ENCODE data around the gene POPDC3.
"Not testable (repeated sequence)": the region's sequence is repeated elsewhere in the genome, so short reads cannot be mapped to it uniquely, and the experiment has no call there.

Gene POPDC3

GRCh38 chr6:105194106-105194505 is 14.3 kb upstream of the POPDC3 start:
- DNase-seq: no peak

GRCh38 chr6:105193647-105194046 is 13.8 kb upstream of the POPDC3 start:
- no peak for DNase-seq

GRCh38 chr6:105192707-105193465 is 13.1 kb upstream of the POPDC3 start:
- DNase-seq: no peak

- no peak for DNase-seq
Measured at GRCh38 chr6:105191351-105191750, 11.5 kb upstream of the POPDC3 start.

DNA sequence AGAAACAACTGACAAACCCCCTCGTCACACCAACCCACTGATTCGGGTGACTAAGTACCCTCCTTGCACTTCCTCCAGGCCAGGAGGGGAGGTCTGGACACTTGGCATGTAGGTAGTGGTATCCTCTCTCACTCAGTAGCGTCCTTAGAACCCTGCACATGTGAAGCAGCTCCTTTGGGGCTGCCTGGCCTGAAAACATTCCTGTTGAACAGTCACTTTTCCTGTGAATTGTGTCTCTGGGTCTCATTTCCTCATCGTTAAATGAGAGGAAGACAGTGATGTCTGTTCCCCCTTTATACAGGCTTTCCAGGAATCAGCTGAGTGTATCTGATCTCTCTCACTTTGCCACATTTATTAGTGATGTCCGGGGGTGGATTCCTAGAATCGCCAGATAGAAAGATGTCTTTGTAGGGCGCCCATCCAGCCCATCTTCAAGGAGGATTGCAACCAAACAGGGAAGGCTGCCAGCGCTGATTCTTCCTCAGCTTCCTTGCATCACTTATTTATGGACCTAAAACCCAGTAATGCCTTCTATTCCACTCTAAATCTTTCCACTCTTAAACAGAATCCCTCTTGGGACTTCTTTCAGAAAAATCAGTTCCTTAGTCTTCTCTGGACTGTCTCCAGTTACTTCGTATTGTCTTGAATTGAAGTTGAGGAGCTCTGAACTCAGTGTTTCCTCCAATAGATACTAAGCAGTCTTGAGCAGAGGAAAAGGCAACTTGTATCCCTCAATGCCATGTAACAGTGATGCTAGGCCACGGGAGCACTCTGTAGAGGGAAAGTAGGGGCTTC is 9.4 kb upstream of the POPDC3 start:
- no peak for DNase-seq

DNA sequence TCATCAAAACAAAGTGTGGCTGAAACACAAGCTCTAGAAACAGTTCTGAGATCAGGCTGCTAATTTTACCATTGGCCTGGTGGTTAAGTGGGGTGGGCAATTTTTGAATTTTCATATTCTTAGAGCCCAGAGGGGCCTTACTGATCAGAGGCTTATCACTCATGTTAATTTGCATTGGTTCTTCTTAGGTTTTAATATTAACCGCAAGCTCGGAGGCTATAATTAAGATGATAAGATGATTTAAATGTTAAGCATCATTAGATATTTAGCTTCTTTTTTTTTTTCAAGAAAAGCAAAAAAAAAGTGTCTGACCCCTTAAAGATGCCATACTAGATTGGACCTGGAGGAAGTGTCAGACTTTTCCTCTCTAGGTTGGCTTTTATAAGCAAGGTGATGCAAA is 8.4 kb upstream of the POPDC3 start:
- DNase-seq: no peak

- no peak for DNase-seq
Measured at GRCh38 chr6:105186576-105186975, 6.8 kb upstream of the POPDC3 start.

DNA sequence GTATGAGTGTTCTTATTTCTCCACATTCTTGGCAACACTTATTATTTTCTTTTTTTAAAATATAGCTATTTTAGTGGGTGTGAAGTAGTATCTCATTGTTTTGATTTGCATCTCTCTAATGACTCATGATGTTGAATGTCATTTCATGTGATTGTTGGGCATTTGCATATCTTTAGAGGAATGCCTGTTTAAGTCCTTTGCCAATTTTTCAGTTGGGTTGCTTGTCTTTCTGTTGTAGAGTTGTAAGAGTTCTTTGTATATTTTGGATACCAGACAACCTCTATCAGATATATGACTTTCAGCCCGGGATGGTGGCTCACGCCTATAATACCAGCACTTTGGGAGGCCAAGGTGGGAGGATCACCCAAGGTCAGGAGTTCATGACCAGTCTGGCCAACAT is 5.1 kb upstream of the POPDC3 start:
- no peak for DNase-seq

- DNase-seq: no peak
Measured at GRCh38 chr6:105181981-105182515, 2.2 kb upstream of the POPDC3 start.

- no peak for DNase-seq
Measured at GRCh38 chr6:105178636-105179035, 1.2 kb downstream of the POPDC3 start.

- DNase-seq: no peak
Measured at GRCh38 chr6:105178110-105178509, 1.7 kb downstream of the POPDC3 start.

- DNase-seq: no peak
Measured at GRCh38 chr6:105177556-105177955, 2.3 kb downstream of the POPDC3 start.

DNA sequence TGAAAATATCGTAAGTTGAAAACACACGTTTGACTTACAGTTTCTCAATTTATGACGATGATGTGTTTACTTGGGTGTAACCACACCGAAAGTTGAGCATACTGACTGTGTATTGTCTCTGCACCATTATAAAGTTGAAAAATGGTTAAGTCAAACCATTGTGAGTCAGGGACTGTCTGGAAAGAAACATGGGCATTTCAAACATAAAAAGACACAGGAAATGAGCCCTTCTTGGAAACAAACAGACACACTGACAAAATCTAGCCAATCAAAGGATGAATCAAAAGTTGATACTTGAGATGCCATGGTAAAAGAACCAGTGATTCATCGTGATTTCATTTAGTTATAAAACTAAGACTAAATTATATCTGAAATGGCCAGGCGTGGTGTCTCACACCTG is 5.3 kb downstream of the POPDC3 start:
- DNase-seq: no peak

DNA sequence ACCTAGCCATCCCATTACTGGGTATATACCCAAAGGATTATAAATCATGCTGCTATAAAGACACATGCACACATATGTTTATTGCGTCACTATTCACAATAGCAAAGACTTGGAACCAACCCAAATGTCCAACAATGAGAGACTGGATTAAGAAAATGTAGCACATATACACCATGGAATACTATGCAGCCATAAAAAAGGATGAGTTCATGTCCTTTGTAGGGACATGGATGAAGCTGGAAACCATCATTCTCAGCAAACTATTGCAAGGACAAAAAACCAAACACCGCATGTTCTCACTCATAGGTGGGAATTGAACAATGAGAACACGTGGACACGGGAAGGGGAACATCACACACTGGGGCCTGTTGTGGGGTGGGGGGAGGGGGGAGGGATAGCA is 7.3 kb downstream of the POPDC3 start:
- DNase-seq: not testable (repeated sequence)

- no peak for DNase-seq
Measured at GRCh38 chr6:105170059-105170458, 9.8 kb downstream of the POPDC3 start.

GRCh38 chr6:105167914-105168313 is 11.9 kb downstream of the POPDC3 start:
- DNase-seq: no peak

GRCh38 chr6:105164418-105164817 is 15.4 kb downstream of the POPDC3 start:
- no peak for DNase-seq

- DNase-seq: no peak
Measured at GRCh38 chr6:105163183-105163582, 16.6 kb downstream of the POPDC3 start.

- no peak for DNase-seq
Measured at GRCh38 chr6:105162377-105162776, 17.4 kb downstream of the POPDC3 start.

DNA sequence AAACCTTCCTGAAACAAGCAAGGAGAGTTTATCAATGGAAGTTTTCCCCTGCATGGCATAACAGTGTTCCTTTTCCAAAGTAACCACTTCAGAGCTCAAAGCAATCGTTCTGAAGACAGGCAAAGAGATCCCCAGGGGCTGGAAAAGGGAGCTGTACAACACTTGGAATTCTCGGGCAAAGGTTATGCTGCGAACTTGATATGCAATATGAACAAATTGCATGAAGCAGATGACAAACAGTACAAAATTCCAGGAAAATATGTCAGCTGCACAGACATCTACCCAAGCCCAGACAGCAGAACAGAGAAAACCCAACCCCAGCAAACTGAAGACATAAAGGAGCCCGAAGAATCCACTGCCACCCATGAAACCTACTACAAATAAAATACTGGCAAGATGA is 18.4 kb downstream of the POPDC3 start:
- no peak for DNase-seq

GRCh38 chr6:105153676-105154075 is 26.1 kb downstream of the POPDC3 start:
- no peak for DNase-seq

DNA sequence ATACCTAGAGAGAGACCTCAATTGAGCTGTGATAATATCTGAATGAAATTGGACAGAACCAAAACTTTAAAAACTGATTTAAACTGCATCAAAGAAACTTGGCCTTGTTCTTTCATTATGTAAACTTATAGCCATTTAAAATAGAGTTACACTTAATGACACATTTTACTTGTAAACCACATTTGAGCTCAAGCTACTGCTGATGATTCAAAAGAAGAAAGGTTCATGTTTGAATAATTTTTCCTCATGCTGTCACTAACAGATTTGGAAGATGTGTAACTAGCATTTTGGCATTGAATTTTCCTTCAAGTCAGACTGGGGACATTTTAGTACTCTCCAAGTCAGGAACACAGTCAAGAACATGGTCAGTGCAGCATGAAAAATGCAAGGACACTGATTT is 26.9 kb downstream of the POPDC3 start:
- DNase-seq: no peak

- no peak for DNase-seq
Measured at GRCh38 chr6:105151644-105152043, 28.2 kb downstream of the POPDC3 start.

DNA sequence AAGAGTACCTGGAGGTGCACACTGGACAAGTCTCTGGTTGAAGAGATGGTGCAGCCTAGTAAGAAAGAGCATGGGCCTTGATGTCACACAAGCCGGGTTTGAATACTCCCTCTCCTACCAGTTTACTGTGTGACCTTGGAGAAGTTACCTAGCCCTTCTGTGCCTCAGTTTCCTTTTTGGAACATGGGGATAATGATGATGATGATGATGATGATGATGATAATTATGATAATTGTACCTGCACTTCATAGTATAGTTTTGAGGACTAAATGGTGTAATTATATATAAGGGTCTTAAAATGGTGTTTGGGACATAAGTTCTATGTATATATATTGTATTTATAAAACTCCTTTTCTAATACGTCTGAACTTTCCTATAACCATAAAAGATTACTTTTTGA is 41.7 kb downstream of the POPDC3 start:
- no peak for DNase-seq

Data from islet precursor cell (in vitro differentiated cells).